ENCODE data around the gene SAYSD1.

The SAYSD1 gene

DNA sequence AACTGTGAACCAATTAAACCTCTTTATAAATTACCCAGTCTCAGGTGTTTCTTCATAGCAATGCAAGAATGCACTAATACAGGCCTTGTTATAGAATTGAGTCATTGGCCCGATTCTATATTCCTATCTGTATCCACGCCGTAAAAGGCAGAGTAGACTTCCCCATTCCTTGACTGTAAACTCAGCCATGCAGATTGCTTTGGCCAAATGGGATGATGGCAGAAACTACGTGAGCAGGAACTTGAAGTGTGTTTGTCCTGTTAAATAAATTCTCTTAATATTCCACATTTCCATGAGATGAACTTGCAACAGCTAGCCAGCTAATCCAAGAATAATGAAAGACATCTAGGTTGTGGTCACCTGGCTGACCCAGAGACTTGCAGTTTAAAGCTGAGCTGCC lies 3.9 kb upstream of the SAYSD1 start:
- Histone ChIP-seq H3K9me3 (ENCODE audit: control insufficient read depth, insufficient read depth, low read length) (peaks cover 3% of the 10 kb centered on the region), H3K9me2 (replicated peaks; ENCODE audit: control insufficient read depth, low read length) (no peaks in the 10 kb centered on the region), H3F3A (ENCODE audit: control insufficient read depth, insufficient read depth) (no peaks in the 10 kb centered on the region), H3K4me2 (ENCODE audit: low read length) (no peak overlapping the region), H3K4me3 (ENCODE audit: low read length) (no peak overlapping the region), H3K79me2 (ENCODE audit: control insufficient read depth, low read length) (no peaks in the 10 kb centered on the region), H3K4me1 (ENCODE audit: control insufficient read depth, low read length) (peaks cover 11% of the 10 kb centered on the region), H3K27me3 (ENCODE audit: control insufficient read depth, low read length) (no peaks in the 10 kb centered on the region), H3K27ac (ENCODE audit: low read depth, low read length) (no peak overlapping the region), H3K36me3 (ENCODE audit: control insufficient read depth, low read length) (0 out of 2 replicates have a peak, but pooled peaks cover 3% of the 10 kb centered on the region), H4K20me1 (ENCODE audit: control insufficient read depth, insufficient read depth, low read depth, low read length) (no peaks in the 10 kb centered on the region)
- no peak for TF ChIP-seq EZH2phosphoT487 (IDR thresholded peaks at IDR 0.05; ENCODE audit: borderline replicate concordance, low read length)
- TF ChIP-seq, protein P1, sequence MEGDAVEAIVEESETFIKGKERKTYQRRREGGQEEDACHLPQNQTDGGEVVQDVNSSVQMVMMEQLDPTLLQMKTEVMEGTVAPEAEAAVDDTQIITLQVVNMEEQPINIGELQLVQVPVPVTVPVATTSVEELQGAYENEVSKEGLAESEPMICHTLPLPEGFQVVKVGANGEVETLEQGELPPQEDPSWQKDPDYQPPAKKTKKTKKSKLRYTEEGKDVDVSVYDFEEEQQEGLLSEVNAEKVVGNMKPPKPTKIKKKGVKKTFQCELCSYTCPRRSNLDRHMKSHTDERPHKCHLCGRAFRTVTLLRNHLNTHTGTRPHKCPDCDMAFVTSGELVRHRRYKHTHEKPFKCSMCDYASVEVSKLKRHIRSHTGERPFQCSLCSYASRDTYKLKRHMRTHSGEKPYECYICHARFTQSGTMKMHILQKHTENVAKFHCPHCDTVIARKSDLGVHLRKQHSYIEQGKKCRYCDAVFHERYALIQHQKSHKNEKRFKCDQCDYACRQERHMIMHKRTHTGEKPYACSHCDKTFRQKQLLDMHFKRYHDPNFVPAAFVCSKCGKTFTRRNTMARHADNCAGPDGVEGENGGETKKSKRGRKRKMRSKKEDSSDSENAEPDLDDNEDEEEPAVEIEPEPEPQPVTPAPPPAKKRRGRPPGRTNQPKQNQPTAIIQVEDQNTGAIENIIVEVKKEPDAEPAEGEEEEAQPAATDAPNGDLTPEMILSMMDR (IDR thresholded peaks at IDR 0.05; ENCODE audit: low read depth, low read length, poor library complexity, severe bottlenecking) = no peak

DNA sequence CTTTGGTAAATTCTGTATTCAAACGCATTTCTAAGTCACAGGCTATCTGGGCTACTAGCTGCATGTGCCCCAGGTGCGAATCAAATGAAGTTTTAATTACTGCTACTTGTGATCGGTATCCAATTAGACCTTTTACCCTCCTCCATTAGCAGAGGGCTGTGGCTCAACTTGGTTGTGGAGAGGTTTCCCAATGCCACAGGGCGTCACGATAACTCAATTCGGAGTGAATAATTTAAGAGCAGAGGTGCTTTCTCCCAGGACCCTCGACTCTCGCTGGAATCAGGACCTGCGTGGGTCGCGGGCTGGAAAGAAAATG lies 640 bp downstream of the SAYSD1 start:
- Histone ChIP-seq H4K20me1 (ENCODE audit: control insufficient read depth, insufficient read depth, low read depth, low read length) (no peaks in the 10 kb centered on the region), H3K9me3 (ENCODE audit: control insufficient read depth, insufficient read depth, low read length) (peaks cover 3% of the 10 kb centered on the region), H3K27me3 (ENCODE audit: control insufficient read depth, low read length) (no peaks in the 10 kb centered on the region), H3K4me1 (ENCODE audit: control insufficient read depth, low read length) (peaks cover 18% of the 10 kb centered on the region), H3K27ac (ENCODE audit: low read depth, low read length) (peak overlapping the region; percentile 72), H3K79me2 (ENCODE audit: control insufficient read depth, low read length) (peaks cover 6% of the 10 kb centered on the region; the same call in 1 of the 2 replicates), H3K36me3 (ENCODE audit: control insufficient read depth, low read length) (peaks cover 14% of the 10 kb centered on the region), H3K9me2 (replicated peaks; ENCODE audit: control insufficient read depth, low read length) (no peaks in the 10 kb centered on the region), H3K4me2 (ENCODE audit: low read length) (peak overlapping the region; percentile 64), H3F3A (ENCODE audit: control insufficient read depth, insufficient read depth) (no peaks in the 10 kb centered on the region), H3K4me3 (ENCODE audit: low read length) (peak overlapping the region; percentile 73)
- TF ChIP-seq EZH2phosphoT487 (IDR thresholded peaks at IDR 0.05; ENCODE audit: borderline replicate concordance, low read length) = no peak
- TF ChIP-seq, protein P1 (IDR thresholded peaks at IDR 0.05; ENCODE audit: low read depth, low read length, poor library complexity, severe bottlenecking) = no peak

- peak overlapping the region; percentile 73 for H3K4me3 ChIP-seq (ENCODE audit: low read length)
- peaks cover 17% of the 10 kb centered on the region for H3K36me3 ChIP-seq (ENCODE audit: control insufficient read depth, low read length)
- H3K9me2 ChIP-seq (replicated peaks; ENCODE audit: control insufficient read depth, low read length) = no peaks in the 10 kb centered on the region
- no peaks in the 10 kb centered on the region for H4K20me1 ChIP-seq (ENCODE audit: control insufficient read depth, insufficient read depth, low read depth, low read length)
- H3K27ac ChIP-seq (ENCODE audit: low read depth, low read length) = no peak overlapping the region
- H3K4me1 ChIP-seq (ENCODE audit: control insufficient read depth, low read length) = peaks cover 18% of the 10 kb centered on the region
- H3F3A ChIP-seq (ENCODE audit: control insufficient read depth, insufficient read depth) = no peaks in the 10 kb centered on the region
- no peaks in the 10 kb centered on the region for H3K27me3 ChIP-seq (ENCODE audit: control insufficient read depth, low read length)
- peaks cover 6% of the 10 kb centered on the region; the same call in 1 of the 2 replicates for H3K79me2 ChIP-seq (ENCODE audit: control insufficient read depth, low read length)
- no peak for TF ChIP-seq EZH2phosphoT487 (IDR thresholded peaks at IDR 0.05; ENCODE audit: borderline replicate concordance, low read length)
- TF ChIP-seq, protein P1 (IDR thresholded peaks at IDR 0.05; ENCODE audit: low read depth, low read length, poor library complexity, severe bottlenecking) = no peak
- peak overlapping the region; percentile 64 for H3K4me2 ChIP-seq (ENCODE audit: low read length)
- H3K9me3 ChIP-seq (ENCODE audit: control insufficient read depth, insufficient read depth, low read length) = peaks cover 3% of the 10 kb centered on the region
These were observed 1.2 kb downstream of the SAYSD1 start for GRCh38 chr6:39113788-39114187.
